Dedifferentiated amniotic fluid mesenchymal stem cell (primary cell): ENCODE results near the gene TSHR.
A peak's percentile ranks its signal among the peaks of the same experiment; 100 is the strongest.
"Not testable (repeated sequence)": the region's sequence is repeated elsewhere in the genome, so short reads cannot be mapped to it uniquely, and the experiment has no call there.

Source experiments
- DNase-seq: peaks from one replicate; pipeline ENCODE4 v3.0.0-alpha.2; 2016; ENCODE audit errors: extremely low spot score

The TSHR gene

GRCh38 chr14:80996049-80996901 lies 40.9 kb downstream of the TSHR start:
- DNase-seq, result peak; percentile 86

- no peak for DNase-seq
Measured at GRCh38 chr14:81001447-81001846, 46.0 kb downstream of the TSHR start.

- no peak for DNase-seq
Measured at GRCh38 chr14:81004575-81004974, 49.2 kb downstream of the TSHR start.

- no peak for DNase-seq
Measured at GRCh38 chr14:81005540-81006228, 50.3 kb downstream of the TSHR start.

GRCh38 chr14:81006266-81006665 lies 50.8 kb downstream of the TSHR start:
- no peak for DNase-seq

GRCh38 chr14:81007131-81007530 lies 51.7 kb downstream of the TSHR start:
- DNase-seq, result no peak

- DNase-seq, result no peak
Measured at GRCh38 chr14:81009346-81009745, 53.9 kb downstream of the TSHR start.

GRCh38 chr14:81018251-81018650 lies 62.8 kb downstream of the TSHR start:
- DNase-seq, result no peak

- DNase-seq, result no peak
Measured at GRCh38 chr14:81018684-81019083, 63.3 kb downstream of the TSHR start.

- DNase-seq, result not testable (repeated sequence)
Measured at GRCh38 chr14:81019113-81019512, 63.7 kb downstream of the TSHR start.

- DNase-seq, result no peak
Measured at GRCh38 chr14:81023095-81023710, 67.8 kb downstream of the TSHR start.

GRCh38 chr14:81028461-81028860 lies 73.0 kb downstream of the TSHR start:
- no peak for DNase-seq

- no peak for DNase-seq
Measured at GRCh38 chr14:81031488-81031887, 76.1 kb downstream of the TSHR start.

GRCh38 chr14:81033698-81034240 lies 78.3 kb downstream of the TSHR start:
- no peak for DNase-seq

GRCh38 chr14:81042438-81042837 lies 87.0 kb downstream of the TSHR start:
- no peak for DNase-seq

GRCh38 chr14:81051547-81051946 lies 96.1 kb downstream of the TSHR start:
- DNase-seq, result no peak

GRCh38 chr14:81054057-81054456 lies 98.6 kb downstream of the TSHR start:
- DNase-seq, result not testable (repeated sequence)

GRCh38 chr14:81055971-81056370 lies 100.5 kb downstream of the TSHR start:
- DNase-seq, result no peak

- no peak for DNase-seq
Measured at GRCh38 chr14:81062380-81062779, 107.0 kb downstream of the TSHR start.

GRCh38 chr14:81062816-81063215 lies 107.4 kb downstream of the TSHR start:
- DNase-seq, result no peak

GRCh38 chr14:81066672-81067071 lies 111.3 kb downstream of the TSHR start:
- no peak for DNase-seq

GRCh38 chr14:81067156-81067555 lies 111.7 kb downstream of the TSHR start:
- no peak for DNase-seq
